GM12801 (cell line): ENCODE results near the gene CYP11A1.

Experiments used
- TF ChIP-seq, protein P1 (sequence below): IDR thresholded peaks from one replicate; pipeline ENCODE4 v1.5.1; 2011; ENCODE audit warnings: control low read depth; ENCODE audit not compliant: insufficient read length; ENCODE audit errors: extremely low read depth

CYP11A1 gene

DNA sequence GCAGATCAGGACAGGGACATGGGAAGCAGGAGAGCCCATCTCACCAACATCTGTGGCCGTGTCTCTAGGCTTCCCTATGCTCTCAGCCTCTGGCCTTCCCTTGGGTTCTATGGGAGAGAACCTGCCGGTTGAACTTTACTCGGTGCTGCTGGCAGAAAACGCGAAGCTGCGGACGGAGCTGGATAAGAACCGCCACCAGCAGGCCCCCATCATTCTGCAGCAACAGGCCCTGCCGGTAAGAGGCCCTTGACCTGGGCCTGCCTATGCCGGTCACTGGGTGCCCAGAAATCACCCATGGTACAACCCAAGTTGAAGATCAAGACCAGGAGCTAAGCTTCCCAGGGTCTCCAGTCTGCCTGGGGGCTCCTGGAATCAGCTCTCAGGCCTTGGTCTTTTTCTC, 34.8 kb downstream of the CYP11A1 start:
- TF ChIP-seq, protein P1, sequence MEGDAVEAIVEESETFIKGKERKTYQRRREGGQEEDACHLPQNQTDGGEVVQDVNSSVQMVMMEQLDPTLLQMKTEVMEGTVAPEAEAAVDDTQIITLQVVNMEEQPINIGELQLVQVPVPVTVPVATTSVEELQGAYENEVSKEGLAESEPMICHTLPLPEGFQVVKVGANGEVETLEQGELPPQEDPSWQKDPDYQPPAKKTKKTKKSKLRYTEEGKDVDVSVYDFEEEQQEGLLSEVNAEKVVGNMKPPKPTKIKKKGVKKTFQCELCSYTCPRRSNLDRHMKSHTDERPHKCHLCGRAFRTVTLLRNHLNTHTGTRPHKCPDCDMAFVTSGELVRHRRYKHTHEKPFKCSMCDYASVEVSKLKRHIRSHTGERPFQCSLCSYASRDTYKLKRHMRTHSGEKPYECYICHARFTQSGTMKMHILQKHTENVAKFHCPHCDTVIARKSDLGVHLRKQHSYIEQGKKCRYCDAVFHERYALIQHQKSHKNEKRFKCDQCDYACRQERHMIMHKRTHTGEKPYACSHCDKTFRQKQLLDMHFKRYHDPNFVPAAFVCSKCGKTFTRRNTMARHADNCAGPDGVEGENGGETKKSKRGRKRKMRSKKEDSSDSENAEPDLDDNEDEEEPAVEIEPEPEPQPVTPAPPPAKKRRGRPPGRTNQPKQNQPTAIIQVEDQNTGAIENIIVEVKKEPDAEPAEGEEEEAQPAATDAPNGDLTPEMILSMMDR = no peak

DNA sequence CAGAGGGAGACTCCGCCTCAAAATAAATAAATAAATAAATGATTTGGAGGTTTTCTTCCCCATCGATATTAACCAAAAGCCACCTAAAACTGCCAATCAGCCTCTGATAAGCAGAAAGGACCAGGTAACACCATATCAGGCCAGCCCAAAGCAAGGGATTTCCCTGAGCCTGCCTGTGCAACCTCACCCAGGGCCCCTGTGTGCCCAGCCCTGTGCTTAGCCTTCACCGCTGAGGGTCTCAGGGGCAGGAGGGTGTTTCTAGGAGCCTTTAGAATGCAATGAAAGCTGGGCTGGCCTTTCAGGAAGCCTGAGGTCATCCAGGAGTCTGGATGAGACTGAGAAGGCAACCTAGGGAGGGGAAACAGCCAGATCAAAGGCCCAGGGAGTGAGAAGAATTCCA, 35.4 kb downstream of the CYP11A1 start:
- TF ChIP-seq, protein P1 = no peak

DNA sequence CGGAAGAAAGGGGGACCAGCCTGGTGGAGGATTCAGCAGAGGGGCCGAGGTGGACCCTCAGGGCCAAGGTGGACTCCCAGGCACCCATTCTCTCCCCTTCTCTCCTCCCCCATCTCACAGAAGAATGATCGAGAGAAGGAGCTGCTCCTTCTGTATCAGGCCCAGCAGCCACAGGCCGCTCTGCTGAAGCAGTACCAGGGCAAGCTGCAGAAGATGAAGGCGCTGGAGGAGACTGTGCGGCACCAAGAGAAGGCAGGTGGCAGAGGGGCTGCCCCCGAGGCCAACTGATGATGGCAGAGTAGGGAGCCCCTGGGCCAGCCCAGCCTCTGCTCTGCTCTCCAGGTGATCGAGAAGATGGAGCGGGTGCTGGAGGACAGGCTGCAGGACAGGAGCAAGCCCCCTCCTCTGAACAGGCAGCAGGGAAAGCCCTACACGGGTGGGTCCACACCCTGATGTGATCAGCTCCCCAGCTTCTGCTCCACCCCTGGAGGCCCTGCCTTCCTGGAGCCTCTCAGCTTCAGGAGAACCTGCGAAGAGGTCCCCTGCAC, 36.5 kb downstream of the CYP11A1 start:
- TF ChIP-seq, protein P1 = no peak

DNA sequence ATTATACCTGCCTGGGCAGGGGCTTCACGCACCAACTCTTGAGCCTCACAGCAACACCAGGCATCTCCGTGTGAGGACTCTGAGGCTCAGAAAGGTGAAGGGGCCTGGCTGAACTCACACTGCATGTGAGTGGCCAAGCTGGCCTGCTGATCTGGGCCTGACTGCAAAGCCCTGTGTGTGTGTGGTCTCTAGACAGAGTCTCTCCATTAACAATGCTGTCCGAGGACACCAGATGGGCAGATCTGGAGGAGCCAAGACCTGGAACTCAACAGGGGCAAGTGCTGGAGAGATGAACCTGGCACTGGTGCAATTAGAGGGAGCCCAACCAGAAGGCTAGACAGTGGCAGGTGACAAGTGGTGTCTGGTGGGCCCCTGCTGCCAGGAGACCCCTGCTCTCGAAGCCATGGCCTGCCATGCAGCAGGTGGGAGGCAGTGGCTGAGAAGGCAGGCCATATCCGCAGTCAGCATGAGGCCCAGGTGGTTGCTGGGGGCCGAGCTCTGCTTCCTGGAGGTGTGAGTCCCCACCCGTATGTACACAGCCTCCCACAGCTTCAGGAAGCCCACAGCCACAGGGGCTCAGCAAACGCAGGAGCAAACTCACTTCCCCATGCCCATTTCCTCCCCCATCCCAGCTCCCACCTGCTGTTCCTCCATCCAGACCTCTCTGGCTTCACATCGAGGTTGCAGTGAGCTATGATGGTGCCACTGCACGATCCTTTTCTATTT, 39.0 kb downstream of the CYP11A1 start:
- TF ChIP-seq, protein P1 = no peak

DNA sequence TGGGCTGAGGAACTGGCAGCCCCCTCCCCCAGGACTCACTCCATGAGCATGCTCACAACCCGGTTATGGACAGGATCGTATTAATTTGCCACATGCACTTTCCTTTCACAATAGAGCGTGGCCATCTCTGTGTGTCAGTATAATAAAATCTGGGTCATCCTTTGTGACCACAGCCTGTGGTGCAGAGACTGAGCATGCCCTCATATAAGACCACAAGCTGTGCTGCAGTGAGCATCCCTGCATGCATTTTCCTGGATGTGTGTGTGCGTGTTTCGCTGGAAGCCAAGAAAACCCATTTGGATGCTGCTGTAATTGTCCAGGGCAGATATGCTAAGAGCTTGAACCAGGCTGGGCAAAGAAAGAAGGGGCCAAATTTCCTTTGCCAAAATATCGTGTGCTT, 39.7 kb downstream of the CYP11A1 start:
- TF ChIP-seq, protein P1 = no peak

DNA sequence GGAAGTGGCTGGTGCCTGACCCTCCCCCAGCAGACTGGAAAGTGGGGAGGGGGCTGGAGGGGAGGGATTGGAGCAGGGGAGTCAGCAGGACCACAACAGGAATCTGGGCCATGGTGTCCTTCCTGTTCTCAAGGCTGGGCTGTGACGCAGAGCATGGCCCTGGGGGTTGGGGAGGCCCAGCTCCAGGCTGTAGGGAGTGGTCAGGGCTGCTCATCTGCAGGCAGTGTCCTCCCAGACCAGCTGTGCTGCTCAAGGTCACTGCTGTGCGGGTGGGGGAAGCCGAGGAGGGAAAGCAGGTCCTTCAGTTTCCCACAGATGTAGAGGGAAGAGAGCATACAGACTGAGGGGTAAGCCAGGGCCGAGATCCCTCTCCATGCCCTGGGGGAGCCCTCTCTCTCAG, 40.7 kb downstream of the CYP11A1 start:
- TF ChIP-seq, protein P1 = no peak

DNA sequence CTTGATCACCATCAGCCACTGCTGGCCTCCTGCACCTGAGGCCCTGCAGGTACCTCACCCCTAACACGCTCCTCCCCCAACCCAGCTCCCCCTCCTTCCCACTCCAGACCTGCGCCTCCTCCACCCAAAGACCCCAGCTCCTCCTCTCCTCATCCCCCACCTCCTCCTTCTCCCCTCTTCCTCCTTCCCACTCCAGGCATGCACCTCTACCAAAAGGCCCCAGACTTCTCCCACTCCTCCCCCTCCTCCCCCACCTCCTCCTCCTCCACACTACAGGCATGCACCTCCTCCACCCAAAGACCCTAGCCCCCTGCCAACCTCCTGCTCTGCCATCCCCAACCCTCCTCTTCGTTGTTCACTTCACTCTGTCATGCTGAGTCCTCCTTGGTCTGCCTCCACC, 42.7 kb downstream of the CYP11A1 start:
- TF ChIP-seq, protein P1 = no peak
